GM10248 (cell line): ENCODE data around the gene KCNMB2.

Source experiments
- CTCF ChIA-PET: fragments of 300-600 bp; sonication (Branson Sonifier 250); formaldehyde crosslinking; extraction: SDS; loops from one replicate; lab custom pipeline; 2021; ENCODE audit warnings: antibody characterized with exemption; lab: Yijun Ruan, JAX
- POLR2A ChIA-PET: fragments of 350-650 bp; sonication (Branson Sonifier 250); formaldehyde crosslinking; extraction: SDS; loops from one replicate; lab custom pipeline; 2020; ENCODE audit warnings: antibody characterized with exemption; lab: Yijun Ruan, JAX
- DNase-seq: peaks from one replicate; pipeline ENCODE4 v3.0.0; 2012; ENCODE audit errors: extremely low spot score
- TF ChIP-seq, protein P1 (sequence below): IDR thresholded peaks from 2 replicates; pipeline ENCODE4 v1.5.1; 2012; ENCODE audit warnings: mild to moderate bottlenecking, low read depth; ENCODE audit errors: extremely low read depth, missing control alignments, control extremely low read depth

Gene KCNMB2

DNA sequence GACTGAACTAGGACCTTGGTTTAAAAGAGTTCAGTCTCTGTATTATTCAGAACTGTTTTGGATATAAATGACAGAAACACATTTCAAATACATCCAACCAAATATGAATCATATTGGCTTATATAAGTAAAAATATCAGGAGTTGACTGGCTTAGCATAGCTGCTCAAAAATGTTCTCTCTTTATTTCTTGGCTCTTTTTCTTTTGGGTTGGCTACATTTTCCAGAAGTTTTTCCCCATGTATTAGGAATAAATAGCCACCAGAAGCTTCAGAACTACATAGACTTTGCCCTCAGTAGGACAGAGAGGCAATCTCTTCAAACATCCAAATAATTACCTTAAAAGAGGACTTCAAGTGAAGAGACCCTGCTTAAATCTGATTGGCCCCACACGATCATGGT, 32.7 kb downstream of the KCNMB2 start:
- ChIA-PET CTCF (interaction anchor here (1.0 to 1.3 kb wide), 2 partner anchors 9 to 38 kb away, joined by 3 read pairs; no protein-coding TSS in a partner anchor), POLR2A (no interaction called here)
- no peak for DNase-seq
- TF ChIP-seq, protein P1, sequence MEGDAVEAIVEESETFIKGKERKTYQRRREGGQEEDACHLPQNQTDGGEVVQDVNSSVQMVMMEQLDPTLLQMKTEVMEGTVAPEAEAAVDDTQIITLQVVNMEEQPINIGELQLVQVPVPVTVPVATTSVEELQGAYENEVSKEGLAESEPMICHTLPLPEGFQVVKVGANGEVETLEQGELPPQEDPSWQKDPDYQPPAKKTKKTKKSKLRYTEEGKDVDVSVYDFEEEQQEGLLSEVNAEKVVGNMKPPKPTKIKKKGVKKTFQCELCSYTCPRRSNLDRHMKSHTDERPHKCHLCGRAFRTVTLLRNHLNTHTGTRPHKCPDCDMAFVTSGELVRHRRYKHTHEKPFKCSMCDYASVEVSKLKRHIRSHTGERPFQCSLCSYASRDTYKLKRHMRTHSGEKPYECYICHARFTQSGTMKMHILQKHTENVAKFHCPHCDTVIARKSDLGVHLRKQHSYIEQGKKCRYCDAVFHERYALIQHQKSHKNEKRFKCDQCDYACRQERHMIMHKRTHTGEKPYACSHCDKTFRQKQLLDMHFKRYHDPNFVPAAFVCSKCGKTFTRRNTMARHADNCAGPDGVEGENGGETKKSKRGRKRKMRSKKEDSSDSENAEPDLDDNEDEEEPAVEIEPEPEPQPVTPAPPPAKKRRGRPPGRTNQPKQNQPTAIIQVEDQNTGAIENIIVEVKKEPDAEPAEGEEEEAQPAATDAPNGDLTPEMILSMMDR, result no peak

DNA sequence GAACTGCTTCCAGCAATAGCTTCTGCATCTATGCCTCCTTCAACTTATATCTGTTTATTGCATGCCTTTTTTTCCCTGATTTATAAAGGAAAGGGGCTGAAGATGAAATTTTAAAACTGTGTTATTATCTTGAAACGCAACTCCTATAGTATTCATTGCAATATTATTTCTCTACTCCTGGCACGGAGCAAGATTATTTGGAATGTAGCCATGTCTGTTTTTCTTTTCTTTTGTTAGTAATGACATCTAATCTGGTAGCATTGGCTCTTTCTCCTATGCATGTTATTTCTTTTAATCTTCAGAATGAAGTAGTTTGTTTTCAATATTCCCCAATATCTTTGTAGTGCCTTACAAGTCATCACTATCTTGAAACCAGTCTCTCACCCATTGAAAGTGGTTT, 33.6 kb downstream of the KCNMB2 start:
- ChIA-PET POLR2A (no interaction called here), CTCF (interaction anchor here (1.1 kb wide), 1 partner anchor 31 kb away, joined by 3 read pairs; no protein-coding TSS in a partner anchor)
- TF ChIP-seq, protein P1, result no peak
- DNase-seq, result no peak

DNA sequence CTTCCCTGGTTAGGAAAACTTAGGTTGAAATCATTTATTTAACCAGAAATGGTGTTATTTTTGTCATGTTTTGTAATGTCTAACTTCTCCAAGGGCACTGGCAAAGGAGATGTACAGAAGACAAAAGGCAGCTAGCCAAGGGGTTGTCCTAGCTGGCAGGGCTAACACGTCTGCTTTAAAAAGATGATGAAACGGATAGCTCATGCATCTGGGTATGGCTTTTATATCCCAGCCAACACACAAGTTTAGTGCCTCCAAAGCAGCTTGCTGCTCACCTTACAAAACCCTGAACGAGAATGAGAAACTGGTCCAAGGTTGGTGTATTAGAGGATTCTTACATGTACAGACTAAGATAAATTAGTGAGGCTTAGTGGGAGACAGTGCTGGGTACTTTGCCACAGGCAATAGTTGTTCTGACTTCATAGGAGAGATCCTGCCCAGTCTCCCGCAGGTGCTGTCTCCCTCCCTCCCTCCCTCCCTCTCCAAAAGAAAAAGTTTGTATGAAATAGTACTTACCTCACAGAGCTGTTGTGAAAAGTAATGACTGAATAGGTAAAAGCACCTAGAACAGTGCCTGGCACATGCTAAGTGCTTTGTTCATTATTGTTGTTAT, 47.8 kb downstream of the KCNMB2 start:
- ChIA-PET CTCF (interaction anchor here (0.8 to 1.3 kb wide), 3 partner anchors 21 to 63 kb away, joined by 3 to 4 read pairs (median 3); no protein-coding TSS in a partner anchor), POLR2A (no interaction called here)
- TF ChIP-seq, protein P1, result no peak
- no peak for DNase-seq

DNA sequence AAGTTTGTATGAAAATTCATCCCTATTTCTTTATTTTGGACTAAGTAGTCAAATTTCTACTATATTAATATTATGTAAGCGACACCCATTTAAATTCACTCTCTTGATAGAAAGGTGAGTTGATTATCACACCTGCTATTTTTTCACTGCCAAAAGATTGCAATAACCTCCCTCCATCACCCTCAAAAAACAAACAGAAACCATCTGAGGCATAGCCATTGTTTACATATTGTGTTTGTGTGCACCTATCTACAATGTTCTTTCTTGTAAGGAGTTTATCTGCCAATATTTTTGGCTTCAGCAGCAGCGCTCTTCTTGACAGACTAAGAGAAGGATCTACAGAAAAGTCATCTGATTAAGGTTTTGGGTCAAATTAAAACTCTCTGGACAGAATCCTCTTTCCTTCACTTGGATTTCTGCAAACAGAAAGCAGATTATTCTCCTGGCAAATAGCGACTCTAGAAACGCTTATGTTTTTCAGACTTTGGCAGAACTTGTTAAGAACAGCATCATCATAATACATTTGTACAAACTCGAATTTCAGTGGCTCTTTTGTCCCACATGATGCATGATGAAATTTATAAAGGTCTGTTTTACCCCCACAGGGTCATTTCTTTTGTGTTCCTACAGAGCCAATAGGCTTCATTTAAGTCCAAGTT, 48.6 kb downstream of the KCNMB2 start:
- DNase-seq, result no peak
- TF ChIP-seq, protein P1, result no peak
- POLR2A ChIA-PET, result no interaction called here

DNA sequence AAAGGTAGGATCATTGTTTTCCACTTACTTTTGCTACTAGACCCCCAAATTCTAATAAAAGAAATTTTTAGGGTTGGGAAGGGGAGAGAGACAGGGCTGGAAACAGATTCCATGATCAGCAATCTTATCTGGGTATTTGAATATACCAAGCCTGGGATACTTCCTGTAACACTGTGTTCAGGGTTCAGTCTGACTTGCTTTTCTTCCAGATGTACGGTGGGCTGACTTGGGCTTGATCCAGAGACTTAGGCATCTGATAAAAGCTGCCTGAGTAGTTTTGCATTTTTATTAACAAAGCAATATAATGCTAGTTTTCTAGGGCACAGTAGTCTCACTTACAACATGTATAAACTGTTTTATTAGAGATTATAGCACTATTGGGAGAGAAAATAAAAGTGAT, 49.2 kb downstream of the KCNMB2 start:
- POLR2A ChIA-PET, result no interaction called here
- CTCF ChIA-PET, result no interaction called here
- TF ChIP-seq, protein P1, result no peak
- no peak for DNase-seq

More for the DNA sequence above, 48.6 kb downstream of the KCNMB2 start:
- CTCF ChIA-PET, result no interaction called here

DNA sequence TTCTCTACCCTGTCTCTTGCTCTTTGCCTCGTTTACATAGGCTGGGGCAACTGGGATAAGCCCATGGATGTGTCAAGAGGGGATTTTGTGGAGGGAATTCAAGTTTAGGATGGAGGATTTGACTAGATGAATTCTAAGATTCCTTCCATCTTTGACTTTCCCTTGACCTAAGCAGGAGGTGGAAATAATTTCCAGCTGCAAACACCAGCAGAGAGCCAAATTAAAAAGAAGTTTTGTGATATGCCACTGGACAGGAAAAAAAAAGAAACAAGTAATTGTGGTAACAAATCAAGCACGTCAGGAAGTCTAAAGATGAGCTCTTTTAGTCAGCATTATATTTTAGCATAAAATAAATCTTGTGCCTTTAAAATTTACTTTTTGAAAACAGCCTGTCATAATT, 49.8 kb downstream of the KCNMB2 start:
- TF ChIP-seq, protein P1, result no peak
- no peak for DNase-seq
- ChIA-PET CTCF (no interaction called here), POLR2A (no interaction called here)
